ENCODE results near the gene AKAP1.

The AKAP1 gene

DNA sequence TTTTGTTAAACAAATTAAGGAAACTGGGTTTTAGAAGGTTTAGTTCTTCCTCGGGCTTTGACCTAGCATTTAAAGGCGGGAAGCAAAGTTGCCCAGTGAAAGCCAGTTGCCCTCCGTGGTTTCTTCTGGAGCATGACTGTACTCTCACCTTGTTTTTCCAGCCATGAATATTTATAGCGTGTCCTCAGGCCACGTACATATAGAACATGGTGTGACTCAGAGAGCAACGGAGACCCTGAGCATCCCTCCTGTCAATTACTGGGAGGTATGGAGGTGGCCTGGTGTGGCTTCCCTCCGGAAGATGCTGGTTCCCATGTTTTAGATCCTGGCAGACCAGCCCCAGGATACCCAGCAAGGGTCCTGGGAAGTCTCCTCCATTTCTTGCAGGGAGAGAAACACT is 48.4 kb downstream of the AKAP1 start:
- DNase-seq (ENCODE audit: low read depth, low spot score) = no peak
- no peak overlapping the region for H3K4me3 ChIP-seq (ENCODE audit: low read depth, low read length)
- TF ChIP-seq, protein P1, sequence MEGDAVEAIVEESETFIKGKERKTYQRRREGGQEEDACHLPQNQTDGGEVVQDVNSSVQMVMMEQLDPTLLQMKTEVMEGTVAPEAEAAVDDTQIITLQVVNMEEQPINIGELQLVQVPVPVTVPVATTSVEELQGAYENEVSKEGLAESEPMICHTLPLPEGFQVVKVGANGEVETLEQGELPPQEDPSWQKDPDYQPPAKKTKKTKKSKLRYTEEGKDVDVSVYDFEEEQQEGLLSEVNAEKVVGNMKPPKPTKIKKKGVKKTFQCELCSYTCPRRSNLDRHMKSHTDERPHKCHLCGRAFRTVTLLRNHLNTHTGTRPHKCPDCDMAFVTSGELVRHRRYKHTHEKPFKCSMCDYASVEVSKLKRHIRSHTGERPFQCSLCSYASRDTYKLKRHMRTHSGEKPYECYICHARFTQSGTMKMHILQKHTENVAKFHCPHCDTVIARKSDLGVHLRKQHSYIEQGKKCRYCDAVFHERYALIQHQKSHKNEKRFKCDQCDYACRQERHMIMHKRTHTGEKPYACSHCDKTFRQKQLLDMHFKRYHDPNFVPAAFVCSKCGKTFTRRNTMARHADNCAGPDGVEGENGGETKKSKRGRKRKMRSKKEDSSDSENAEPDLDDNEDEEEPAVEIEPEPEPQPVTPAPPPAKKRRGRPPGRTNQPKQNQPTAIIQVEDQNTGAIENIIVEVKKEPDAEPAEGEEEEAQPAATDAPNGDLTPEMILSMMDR (IDR thresholded peaks at IDR 0.05; ENCODE audit: low read depth, low read length) = no peak
- in situ Hi-C loops (cut with HindIII; ENCODE audit: low sequenced_read_pairs) = no loop called here

DNA sequence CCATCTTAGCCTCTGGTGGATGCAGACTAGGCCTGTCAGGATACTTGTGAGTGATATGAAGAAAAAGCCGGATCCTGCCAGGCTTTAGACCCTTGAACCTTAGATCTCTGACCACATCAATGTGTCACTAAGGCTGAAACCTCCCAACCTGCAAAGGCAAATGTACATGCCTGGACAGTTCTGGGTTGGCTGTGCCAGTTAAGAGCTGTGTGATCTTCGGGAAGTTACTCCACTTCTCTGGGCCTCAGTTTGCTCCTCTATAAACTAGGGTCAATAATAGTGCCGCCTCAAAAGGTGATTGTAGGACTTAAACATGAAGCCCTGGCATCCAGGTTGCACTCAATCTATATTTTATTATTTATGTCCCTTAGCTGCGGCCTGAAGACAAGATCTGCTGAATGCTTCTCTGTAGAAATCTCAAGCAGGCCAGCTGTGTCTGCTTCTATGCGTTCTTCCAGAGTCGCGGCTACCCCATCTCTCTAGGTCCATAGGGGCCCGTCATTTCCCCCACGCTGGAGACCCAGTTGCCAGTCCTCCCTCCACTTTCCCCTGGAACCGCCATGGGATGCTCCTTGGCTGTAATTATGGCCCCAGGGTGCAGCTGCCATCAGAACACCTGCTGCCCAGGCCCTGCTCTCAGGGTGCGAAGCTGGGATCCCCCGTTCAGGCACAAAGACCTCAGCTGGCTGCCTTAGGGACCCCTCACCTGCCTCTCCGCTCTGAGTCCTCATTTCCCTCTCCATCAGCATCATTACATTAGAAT is 50.2 kb downstream of the AKAP1 start:
- TF ChIP-seq, protein P1 (IDR thresholded peaks at IDR 0.05; ENCODE audit: low read depth, low read length) = no peak
- in situ Hi-C loops (cut with HindIII; ENCODE audit: low sequenced_read_pairs) = no loop called here
- H3K4me3 ChIP-seq (ENCODE audit: low read depth, low read length) = no peak overlapping the region
- DNase-seq (ENCODE audit: low read depth, low spot score) = no peak

DNA sequence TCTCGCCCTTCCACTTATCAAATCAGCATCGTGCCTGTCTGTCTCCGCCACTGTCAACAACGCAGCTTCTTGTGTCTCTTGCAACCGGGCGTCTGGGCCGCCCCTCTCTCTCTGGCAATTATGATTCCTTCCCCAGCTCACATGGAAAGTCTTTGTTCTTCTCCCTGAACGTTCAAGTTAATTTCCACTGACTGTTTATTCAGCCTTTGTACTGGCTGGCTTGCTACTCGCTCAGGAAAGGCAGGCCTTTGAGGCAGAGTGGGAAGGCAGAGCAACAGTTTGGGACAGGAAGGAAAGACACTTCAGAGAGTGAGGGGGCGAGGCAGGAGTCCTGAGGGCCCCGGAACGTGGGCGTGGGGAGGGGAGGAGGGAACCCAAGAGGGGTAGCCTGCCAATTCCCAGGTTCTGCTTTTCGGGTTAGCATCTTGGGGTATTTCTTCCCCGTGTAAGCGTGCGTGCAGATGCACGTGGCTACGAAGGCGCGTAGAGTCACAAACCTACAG is 50.8 kb downstream of the AKAP1 start:
- H3K4me3 ChIP-seq (ENCODE audit: low read depth, low read length) = no peak overlapping the region

DNA sequence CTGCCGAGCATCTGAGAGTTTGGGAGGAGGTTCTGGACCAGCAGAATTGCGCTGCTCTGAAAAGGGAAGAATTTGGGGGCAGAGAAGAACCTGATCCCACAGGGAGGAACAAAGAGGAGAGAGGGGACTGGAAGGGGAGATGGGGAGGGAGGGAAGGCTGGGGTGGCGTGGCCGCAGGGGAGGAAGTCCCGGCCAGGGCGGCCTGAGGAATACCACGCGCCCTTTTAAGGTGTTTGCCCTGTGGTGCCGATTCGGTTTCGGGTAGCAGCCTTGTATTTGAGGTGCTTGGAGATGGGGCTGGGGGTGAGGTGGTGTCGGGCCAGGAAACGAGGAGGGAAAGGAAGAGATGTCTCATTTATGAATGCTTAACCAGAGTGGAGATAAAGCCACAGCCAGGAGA is 51.3 kb downstream of the AKAP1 start:
- in situ Hi-C loops (cut with HindIII; ENCODE audit: low sequenced_read_pairs) = no loop called here
- no peak for DNase-seq (ENCODE audit: low read depth, low spot score)
- TF ChIP-seq, protein P1 (IDR thresholded peaks at IDR 0.05; ENCODE audit: low read depth, low read length) = no peak
- no peak overlapping the region for H3K4me3 ChIP-seq (ENCODE audit: low read depth, low read length)

More for the DNA sequence above, 50.8 kb downstream of the AKAP1 start:
- TF ChIP-seq, protein P1 (IDR thresholded peaks at IDR 0.05; ENCODE audit: low read depth, low read length) = no peak
- in situ Hi-C loops (cut with HindIII; ENCODE audit: low sequenced_read_pairs) = no loop called here
- no peak for DNase-seq (ENCODE audit: low read depth, low spot score)

DNA sequence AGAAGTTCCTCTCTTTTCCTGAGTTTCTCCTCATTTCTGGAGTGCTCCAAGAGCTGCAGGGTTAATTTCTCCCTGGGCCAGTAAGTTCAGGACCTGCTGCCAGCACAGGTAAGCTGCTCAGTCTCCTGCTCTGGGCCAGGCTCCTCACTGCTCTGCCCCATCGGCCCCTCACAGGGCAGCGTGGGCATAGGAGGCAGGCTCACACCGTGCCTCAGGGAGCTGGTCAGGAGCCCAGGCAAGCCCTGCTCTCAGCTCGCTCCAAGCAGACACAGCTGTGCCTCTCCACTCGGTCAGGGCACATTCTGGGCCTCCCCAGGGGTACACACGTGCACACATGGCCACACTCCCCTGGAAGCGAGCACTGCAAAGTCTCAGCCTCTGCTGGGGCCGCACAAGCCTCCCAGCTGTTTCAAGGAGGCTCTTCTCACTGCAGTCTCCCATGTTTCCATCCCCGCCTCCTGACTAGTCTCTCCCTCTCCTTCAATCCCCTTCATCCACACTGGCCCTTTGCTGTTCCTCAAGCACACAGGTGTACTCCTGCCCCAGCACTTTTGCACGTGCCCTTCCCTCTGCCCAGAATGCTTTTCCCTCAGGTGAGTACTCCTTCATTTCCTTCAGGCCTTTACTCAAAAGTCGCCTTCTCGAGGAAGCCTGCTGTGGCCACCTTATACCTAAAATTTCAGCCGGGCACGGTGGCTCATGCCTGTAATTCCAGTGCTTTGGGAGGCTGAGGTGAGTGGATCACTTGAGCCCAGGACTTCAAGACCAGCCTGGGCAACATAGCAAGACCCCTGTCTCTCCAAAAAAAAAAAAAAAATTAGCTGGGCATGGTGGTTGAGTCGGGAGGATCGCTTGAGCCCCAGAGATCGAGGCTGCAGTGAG is 53.2 kb downstream of the AKAP1 start:
- in situ Hi-C loops (cut with HindIII; ENCODE audit: low sequenced_read_pairs) = no loop called here
- TF ChIP-seq, protein P1 (IDR thresholded peaks at IDR 0.05; ENCODE audit: low read depth, low read length) = no peak

DNA sequence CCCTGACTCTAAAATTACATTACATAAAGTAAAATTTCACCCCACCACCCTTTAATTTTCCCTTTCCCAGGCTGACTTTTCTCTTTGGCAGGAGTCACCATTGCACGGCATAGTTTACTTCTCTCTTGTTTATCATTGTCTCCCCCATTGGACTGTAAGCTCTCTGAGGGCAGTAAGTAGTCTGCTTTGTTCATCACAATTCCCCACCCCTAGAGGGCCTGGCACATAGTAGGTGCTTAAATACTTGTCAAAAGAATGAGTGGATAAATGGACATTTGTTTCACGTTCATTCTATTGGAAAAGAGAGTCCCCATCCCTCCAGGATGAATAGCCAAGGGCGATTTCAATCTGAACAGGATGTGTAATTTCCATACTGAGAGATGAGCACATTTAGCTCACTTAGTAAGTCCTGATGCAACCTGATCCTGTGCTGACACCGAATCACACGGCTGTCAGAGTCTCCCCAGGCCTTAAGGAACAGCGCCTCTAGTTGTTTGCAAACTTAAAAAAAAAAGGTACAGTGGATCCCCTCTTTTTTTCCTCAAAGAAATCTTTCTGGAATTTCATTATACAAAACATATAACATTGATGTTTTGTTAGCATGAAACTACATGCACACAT is 54.0 kb downstream of the AKAP1 start:
- TF ChIP-seq, protein P1 (IDR thresholded peaks at IDR 0.05; ENCODE audit: low read depth, low read length) = no peak
- in situ Hi-C loops (cut with HindIII; ENCODE audit: low sequenced_read_pairs) = no loop called here
- DNase-seq (ENCODE audit: low read depth, low spot score) = no peak
- no peak overlapping the region for H3K4me3 ChIP-seq (ENCODE audit: low read depth, low read length)

More for the DNA sequence above, 53.2 kb downstream of the AKAP1 start:
- DNase-seq (ENCODE audit: low read depth, low spot score) = no peak
- H3K4me3 ChIP-seq (ENCODE audit: low read depth, low read length) = no peak overlapping the region

Measured in astrocyte of the spinal cord (primary cell).